Activated naive CD4-positive, alpha-beta T cell (primary cell): ENCODE measurements around the gene HOXB6.

ENCODE experiments used
- DNase-seq, 4 experiments: peaks; one replicate each; lab custom pipeline; 2025; lab: John Stamatoyannopoulos, UW

Gene HOXB6

DNA sequence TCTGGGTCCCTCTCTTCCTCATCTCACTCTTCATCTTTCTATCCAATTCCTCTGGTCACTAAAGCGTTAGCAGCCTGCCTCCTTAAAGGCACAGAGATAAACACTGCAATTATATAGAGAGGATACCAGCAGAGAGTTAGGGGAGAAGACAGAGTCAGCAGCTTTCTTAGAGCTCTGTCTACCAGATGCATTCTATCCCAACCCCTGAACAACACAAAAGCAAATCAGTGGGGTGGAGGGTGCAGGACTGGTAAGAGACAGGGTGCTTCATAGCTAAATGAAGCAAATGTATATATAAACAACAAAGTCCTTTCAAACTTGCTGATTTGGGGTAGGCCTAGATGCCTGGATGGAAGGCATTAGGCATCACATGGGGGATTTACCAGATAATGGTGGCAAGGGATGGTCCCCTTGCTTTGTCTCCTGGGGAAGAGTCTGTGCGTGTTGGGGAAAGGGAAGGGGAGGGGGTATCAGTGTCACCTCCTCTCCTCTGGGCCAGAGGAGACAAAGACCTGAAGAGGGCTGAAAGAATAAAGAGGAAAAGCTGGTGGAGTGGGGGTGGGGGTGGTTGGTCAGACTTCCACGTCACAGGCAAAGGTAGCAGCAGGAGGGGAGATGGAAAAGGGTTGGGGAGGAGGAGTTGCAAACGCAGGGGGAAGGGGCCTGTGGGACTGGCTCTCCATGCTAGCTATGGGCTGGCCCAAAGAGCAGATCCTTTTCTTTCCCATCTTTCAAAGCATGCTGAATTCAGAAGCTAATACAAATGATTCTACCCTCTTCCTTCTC lies 38.7 kb downstream of the HOXB6 start:
- DNase-seq, result no peak

DNA sequence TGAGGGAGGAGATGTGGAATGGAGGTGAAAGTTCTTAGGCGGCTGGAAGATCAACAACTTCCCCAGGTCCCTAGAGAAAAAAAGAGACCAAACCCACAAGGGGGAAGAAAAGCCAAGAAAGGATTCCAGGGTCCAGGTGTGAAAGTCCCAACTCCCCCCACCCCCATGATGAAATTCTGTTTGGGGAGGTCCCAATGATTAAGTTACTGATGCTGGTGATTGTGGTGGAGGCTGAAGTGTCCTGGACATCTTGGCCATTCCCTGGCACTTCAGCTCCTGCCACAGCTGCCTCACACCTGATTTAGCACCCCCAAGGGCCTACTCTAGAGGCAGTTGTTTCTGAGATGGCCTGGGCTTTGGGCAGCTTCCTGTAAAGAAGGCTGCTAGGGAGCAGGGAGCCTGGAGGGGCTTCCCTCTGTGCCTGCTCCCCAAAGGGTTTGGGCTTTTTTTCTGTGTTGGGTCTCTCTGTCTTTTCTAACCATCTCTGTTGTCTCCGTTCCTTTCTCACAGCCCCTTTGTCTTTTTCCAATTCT lies 39.7 kb downstream of the HOXB6 start:
- DNase-seq, result no peak

DNA sequence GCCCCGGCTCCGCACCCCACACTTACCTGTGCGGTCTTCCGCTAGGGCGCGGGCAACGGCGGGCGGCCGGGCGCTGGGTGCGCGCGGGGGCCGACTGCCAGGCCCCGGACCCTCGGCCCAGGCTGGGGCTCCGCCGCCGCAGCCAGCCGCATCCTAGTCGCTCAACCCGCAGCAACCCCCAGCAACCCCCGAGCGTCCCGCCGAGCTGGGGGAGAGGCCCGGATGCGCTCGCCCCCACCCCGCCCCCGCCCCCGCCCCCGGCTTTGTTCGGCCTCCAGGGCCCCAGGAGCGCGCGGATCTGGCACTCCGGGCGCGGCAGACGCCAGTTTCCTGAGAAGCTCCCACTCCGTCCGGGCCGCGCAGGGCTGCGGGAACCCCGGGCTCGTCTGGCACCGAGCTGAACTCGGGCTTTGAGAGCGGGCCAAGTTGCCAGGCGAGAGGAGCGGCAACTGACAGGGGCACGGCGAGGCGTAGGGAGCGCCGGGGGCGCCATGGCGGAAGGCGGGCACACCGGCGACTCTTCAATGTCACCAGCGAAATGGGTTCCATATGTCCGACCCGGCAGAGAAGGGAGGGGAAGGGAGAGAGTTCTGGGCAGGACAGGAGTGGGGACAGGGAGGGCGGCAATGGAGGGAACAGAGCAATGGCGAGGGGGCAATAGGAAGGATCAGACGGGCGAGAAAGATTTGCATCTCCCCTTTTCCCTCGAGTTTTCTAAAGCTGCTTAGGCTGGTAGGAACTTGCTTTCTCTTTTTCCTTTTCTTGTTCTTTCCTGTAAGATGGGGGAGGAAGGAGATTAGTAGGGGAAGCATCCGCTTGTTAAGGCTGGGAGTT lies 40.4 kb downstream of the HOXB6 start:
- DNase-seq, result no peak

DNA sequence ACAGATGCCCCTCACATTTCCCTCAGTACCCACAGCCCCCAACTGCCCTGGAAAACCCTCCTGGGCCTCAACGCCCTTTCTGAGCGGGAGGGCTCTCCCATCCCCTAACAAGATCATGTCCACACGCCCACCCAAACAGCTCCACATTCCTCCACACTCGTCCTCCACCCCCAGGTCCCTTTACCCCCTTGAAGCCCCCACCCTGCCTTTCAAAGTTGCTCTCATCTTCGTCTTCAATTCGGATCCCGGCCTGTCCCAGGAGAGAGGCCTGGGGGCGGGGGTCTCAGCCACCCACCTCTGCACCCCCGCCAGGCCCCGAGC lies 41.0 kb downstream of the HOXB6 start:
- DNase-seq, result no peak

DNA sequence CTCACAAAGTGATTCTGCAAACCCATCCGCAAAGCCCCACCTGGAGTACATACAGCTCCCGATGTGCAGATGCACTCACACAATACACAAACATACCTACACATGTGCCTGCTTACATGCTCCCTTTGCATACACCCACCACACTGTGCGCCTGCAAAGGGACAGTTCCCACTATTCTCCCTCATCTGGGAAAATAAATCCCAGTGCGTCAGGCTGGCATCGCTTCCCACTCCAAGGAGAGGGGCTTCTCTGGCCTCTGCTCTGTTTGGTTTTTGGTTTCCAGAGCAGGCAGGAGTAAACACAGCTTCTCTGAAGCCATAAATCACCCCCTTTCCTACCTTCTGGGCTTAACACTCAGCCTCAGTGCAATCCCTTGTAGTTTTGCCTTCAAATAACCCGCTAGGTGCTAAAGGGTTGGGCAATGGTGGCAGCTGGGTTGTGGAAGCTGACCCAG lies 41.4 kb downstream of the HOXB6 start:
- DNase-seq, result no peak

DNA sequence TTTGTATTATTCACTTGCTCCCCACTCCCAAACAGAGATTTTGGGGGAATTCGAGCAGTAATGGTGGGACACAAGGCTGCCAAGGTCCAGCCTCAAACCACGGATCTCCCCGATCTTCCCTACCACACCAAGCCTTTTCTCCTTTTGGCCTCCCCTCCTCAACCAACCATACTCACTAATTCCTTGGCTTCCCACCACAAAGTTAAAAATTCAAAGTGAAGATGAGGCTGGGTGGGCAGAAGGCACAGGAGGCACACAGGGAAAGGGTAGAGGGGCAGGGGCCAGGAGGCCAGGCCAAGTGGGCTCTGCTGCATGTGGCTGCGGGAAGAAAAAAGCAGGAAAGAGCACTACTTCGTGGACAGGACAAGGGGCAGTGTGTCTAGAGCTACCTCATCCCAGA lies 41.9 kb downstream of the HOXB6 start:
- DNase-seq, result no peak

DNA sequence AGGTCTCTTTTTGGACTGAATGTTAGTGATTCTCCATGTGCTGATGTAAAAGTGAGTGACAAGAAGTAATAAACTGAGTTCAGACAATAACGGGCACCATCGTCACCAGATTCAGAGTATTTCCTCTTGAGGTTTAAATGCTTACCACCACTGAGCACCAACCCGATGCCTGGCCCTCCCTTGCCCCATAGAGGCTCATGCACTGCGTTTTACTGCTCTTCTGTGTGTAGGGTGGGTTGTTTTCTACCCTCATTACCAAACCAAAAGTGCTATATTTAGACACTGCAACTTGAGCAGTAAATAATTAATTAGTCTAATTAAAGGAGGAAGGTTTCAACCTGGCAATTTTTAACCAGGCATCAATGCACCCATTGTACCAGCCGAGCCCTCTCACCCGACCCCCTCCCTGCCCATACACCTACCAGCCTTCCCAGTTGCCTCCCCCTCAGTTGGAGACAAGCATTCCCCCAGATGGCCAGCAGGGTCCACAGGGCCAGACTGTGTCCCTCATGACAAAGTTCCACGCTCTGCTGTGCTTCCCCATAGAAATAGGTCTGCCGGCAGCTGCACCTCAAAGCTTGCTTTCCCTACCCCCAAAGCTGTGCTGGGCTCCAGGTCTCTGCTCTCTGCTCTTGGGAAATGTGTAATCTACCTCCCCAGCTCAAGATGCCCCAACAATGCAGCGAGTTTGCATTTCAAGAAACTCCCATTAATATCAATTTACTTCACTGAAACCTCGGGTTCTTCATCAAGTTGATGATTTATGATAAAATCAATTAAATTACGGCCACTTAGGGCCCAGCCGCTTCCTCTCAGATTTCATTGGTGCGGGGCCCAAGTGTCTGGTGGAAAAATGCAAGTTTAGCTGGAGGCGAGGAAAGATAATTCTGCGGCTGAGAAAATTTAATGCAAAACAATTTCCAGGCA lies 42.6 kb downstream of the HOXB6 start:
- DNase-seq, result no peak

DNA sequence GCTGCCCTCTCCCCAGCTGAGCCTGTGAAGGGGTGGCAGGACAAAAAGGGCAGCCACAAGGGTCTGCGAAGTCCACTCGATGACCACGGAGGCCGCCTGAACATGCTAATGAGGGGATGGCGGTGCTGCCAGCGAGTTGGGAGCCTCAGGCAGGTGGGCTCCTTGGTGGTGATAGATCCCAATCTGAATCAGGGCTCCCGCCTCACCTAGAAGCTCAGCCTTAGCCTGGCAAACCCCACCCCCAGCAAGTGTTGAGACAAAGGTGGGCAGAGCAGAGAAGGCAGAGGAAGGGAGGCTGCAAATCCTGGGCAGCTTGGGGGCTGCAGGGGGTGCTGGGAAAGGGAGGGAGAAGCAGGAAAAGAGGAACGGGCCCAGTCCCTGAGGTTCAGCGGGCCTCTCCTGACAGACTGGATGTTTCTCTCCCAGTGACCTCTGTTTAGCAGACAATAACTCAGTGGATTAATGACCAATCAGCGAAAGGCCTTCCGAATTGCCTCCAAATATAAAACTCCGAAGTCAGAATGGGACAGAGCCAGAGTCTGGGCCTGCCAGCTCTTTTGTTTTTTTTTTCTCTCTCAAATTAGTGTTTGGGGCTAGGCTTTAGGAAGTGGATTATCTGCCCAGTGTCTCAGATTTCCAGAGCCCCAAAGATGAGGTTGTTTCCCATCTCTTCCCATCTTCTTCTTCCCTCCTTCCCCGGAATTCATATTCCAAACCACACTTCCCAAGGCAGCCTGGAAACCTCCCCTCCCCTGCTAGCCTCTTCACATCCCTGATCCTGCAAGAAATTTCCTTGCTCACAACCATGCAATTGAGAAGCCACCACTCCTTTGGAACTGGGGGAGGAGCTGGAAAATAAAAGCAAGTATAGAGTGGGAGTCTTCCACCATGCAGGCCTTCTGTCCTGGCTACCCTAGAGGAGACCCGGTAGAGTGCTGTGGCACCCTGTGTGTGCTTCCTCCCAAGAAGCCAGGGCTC lies 44.7 kb downstream of the HOXB6 start:
- DNase-seq, result no peak

DNA sequence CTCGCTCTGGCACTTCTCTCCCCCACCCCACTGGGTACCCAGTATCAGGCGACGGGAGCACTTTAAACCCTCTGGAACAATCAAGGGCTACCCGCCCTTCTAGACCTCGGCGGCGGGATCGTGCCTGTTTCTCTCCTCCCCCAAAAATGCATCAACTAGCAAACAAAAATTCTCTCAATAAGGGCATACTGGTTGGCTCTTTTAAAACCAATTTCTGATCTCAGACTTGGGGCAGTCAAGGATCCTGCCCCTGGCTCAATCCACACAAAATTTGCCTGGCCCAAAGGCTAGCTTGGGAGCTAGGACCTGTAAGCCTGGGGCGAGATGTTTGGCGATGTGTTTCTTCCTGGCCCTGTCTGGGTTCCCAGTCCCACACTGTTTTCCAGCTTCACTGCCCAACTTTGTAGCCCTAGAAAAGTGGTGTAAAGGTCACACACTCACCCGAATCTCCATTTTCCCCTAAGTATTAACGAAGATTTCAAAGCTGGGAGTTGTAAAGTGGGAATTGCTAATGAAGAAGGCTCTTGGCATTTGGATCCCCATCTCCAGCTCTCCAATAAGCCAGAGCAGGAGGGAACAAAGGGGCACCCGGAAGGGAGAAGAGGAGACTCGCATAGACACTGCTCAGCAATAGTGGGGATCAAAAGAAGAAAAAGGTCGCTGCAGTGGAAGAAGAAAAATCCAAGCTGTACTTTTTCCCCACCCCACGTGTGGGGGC lies 45.5 kb downstream of the HOXB6 start:
- no peak for DNase-seq

DNA sequence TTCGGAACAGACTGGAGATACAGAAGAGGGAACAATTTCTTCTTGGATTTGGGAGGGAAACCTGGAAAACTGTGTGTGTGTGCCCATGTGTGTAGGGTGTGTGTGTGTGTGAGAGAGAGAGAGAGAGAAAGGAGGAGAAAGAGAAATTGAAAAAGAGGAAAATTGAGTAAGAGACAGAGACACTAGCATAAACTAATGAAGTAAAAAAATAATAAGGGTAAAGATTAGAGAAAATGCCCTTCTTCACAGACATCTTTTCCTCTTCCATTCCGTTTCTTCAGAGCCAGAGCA lies 46.0 kb downstream of the HOXB6 start:
- no peak for DNase-seq

DNA sequence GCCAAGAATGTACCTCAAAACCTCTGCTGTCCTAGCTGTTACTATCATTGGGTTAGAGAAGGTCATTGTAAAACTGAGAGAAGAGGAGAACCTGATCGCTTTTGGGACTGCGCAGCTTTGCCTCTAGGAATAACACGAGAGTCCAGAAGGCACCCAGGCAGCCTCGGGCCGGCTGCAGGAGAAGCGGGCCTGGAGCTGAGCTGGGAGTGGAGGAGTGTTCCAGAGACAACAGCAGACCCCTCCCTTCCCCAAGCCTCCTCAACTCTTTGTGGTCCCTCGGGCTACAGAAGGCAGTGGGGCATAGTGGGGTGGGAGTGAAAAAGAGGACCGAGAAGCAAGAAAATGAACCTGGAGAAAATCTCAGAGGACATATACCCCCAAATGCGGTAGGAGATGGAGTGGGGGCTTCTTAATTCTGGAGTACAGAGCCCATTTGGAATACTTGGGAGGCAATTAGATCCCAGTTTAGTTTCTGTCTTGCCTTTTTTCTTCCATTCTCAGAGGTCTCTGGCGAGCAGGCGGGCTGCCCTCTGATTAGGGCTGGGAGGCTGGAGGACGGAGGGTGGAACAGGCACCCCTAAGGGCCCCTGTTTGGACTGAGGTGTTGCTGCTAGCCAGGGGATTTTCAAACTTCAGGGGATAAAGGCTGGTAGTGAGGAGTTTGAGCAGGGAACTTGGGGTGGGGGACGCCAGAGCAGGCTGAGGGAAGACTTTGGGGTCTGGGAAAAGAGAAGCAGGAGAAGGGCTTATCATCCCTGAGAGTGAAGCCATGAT lies 46.5 kb downstream of the HOXB6 start:
- DNase-seq, result no peak

DNA sequence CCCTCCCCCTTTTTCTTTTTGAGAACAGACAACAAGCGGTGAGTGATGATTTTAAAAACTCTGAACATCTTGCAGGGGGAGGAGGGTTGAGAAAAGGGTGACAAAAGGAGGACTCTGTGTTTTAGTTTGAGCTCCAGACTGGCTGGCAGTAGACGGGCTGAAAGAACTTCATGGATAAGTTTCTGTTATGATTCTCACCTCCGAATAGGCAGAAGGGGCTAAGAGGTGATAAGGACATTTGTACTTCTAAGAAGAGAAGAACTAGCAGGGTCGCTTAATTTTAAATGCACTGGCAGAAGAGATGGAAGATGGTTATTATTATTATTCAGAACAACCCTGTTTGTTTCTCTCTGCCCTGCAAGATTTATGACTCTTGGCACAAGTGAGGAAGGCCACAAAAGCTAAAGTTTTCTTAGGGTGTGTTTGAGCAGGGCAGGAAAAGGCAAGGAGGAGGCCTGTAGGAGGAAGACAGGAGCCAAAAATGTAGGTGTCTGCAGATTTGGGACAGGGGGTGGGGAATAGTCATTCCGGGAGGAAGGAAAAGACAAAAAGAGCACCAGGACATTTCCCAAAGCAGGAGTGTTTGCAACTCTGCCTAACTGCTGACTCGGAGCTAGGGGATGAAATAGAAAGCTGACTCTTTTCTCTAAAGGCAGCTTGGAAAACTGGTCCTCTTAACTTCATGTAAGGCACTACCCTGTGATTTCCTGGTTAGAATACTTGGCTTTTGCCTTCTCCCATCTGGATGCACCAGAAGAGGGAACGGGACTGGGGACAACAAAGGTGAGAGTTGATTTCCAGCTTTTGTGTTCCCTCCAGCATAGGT lies 48.0 kb downstream of the HOXB6 start:
- no peak for DNase-seq

DNA sequence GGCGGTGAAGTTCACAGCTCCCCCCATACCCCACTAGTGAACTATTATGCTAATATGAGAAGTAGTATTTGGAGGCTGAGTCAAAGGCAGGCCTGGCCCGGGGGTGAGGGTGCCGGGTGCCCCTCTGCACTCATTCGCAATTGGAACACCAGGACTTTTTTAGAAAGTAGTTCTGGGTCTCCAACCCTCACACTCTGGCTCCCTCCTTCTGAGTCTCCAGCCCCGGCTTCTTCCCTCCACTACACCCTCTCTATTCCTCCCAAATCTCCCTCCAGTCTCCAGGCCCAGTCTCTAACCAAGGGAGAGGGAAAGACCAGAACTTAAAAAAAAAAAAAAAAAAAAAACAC lies 48.6 kb downstream of the HOXB6 start:
- DNase-seq, result no peak

DNA sequence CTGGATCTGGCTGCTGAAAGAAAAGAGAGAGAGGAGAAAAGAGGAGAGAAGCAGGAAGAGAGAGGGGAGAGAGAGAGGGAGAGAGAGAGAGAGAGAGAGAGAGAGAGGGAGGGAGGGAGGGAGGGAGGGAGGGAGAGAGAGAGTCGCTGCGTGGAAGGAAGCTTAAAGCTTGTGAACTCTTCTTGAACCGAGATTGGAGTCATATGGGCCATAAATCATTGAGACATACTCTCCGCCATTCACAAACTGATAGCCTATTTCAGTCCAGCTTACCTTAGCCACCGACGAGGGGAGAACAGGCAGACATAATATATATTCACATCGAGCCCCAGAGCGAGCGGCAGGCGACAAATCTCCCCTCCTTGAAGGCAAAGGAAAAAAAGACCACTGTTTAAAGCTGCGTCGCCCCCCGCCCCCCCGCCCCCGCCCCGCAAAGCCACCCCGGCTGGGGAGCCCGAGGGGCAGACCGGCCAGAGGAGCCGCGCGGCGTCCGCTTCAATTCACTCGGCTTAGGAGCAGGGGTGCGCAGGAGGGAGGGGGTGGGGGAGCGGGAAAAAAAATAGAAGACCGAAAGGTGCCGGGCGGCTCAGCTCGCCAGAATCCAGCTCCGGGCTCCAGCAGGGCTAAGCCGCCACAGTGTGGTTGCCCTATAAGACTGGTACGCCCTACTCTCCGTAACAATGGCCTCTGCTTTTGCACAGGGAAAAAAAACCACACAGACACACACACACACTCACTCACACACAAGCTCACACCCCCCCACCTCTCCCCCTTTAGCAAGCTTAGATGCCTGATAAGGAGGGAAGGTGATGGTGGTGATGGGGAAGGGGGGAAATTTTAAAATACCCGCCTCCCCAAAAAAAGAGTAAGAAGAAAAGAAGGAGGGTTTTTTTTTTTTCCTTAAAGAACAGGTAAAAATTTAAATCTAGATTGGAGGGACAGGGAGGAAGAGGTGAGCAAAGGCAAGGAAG lies 49.2 kb downstream of the HOXB6 start:
- DNase-seq, result no peak

DNA sequence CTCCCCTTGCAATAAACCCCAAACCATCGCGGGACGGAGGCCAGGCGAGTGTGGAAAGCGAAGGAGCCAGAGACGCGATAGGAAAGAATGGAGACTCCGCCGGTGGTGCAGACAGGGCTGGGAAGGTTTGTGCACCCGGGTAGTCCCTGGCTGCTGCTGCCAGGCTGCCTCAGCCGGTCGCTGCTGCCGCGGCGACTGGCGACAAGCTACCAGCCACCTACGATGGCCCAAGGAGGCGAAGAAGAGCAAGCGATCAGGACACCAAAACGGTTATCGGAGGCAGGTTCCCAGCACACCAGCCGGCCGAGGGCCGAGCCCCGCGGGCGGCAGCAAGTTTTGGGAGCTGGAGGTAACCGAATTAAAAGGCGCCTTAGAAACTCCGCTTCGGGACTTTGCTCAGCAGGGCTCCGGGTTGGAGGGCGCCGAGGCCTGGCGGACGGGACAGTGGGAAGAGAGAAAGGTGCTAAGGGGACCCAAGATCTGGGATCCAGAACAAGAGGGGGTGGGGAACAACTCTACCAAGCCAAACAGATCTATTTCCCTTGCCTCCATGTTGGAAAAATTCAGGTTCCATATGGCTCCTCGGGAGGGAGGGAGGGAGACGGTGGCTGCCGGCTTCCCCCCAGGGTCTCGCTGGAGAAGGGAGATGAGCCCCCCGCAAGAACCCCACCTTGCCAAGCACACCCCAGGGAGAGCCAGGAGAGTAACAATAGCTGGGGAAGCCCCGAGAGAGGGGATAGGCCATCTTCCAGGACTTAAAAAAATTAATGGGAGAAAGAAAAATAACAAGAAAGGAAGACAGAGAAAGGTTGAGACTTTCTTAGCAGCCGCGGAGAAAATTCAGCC lies 50.2 kb downstream of the HOXB6 start:
- DNase-seq, result no peak

DNA sequence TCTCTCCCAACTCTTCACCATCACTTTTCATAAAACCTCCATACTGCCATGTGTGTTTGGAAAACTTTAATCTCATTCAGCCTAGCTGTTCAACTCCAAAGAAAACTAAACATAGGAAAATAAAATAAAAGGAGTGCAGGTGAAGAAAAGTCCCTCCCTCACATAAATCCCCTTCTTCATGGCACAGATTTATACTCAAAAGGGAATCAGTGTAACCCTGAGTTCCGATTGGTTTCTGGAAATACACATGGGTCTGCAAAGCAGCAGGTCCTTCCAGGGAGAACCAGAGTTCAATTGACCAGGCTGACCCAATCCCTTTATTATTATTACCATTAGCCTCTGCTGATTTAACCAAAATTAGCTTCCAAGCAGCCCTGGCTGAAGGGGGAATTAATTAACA lies 51.0 kb downstream of the HOXB6 start:
- DNase-seq, result no peak

DNA sequence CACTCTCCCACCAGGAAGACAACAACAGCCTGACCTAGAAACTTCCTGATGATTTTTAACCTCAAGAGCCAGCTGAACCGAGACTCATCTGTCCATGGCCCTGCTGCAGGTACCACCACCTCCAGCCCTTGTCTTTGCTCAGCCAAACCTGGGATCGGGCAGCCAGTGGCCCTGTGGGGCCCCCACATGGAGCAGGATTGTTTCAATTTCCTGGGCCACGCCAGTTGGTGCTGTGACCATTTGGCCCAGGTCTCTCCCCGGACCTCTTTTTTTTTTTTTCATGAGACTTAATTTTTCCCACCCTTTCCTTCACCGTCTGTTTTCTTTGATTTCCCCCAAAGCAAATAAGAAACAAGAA lies 51.6 kb downstream of the HOXB6 start:
- DNase-seq, result no peak
